Endometrium (tissue), 2 donors: ENCODE results near the gene RNF157.
"Not testable (repeated sequence)": the region's sequence is repeated elsewhere in the genome, so short reads cannot be mapped to it uniquely, and the experiment has no call there.

Experiments
- FAIRE-seq: peaks from 2 replicates; lab custom pipeline; 2012; peaks lifted over from hg19 to GRCh38; lab: Jason Lieb, UNC
- donor health status: control.
- donor health status: control.

The RNF157 gene

DNA sequence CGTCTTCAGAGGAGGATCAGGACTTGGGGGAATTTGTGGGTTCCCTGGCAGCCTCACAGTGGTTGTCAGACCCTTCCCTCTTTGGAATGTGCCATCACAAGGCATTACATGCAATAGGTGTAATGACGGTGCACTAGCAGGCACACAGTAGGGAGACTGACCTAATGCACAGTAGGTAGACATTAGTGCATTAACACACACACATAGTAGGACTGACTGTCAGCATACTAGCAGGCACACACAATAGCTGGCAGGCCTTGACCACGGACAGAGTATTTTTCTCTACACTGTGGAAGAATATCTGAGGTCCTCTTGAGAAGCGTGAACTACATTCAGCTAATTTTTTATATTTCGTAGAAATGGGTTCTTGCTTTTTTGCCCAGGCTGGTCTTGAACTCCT lies 14.0 kb upstream of the RNF157 start:
- FAIRE-seq = no peak

GRCh38 chr17:76253841-76254240 lies 13.5 kb upstream of the RNF157 start:
- no peak for FAIRE-seq

DNA sequence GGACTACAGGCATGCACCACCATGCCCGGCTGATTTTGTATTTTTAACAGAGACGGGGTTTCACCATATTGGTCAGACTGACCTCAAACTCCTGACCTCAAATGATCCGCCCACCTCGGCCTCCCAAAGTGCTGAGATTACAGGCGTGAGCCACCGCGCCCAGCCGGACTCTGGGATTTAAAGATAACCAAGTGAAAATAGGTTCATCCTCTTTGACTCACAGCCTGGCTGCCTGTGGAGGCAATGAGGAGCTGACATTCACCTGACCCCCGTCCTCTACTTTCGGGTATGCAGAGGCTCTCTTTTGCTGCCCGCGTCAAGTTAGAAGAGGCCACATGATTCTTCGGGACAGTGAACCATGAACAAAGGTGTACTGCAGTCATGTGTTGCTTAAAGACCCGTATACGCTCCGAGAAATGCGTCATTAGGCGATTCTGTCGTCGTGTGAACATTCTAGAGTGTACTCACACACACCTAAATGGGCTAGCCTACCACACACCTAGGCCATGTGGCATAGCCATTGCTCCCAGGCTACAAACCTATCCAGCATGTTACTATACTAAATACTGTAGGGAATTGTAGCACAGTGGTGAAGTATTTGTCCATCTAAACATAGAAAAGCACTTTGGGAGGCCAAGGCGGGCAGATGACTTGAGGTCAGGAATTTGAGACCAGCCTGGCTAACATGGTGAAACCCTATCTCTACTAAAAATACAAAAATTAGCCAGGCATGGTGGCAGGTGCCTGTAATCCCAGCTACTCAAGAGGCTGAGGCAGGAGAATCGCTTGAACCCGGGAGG lies 12.9 kb upstream of the RNF157 start:
- not testable (repeated sequence) for FAIRE-seq

DNA sequence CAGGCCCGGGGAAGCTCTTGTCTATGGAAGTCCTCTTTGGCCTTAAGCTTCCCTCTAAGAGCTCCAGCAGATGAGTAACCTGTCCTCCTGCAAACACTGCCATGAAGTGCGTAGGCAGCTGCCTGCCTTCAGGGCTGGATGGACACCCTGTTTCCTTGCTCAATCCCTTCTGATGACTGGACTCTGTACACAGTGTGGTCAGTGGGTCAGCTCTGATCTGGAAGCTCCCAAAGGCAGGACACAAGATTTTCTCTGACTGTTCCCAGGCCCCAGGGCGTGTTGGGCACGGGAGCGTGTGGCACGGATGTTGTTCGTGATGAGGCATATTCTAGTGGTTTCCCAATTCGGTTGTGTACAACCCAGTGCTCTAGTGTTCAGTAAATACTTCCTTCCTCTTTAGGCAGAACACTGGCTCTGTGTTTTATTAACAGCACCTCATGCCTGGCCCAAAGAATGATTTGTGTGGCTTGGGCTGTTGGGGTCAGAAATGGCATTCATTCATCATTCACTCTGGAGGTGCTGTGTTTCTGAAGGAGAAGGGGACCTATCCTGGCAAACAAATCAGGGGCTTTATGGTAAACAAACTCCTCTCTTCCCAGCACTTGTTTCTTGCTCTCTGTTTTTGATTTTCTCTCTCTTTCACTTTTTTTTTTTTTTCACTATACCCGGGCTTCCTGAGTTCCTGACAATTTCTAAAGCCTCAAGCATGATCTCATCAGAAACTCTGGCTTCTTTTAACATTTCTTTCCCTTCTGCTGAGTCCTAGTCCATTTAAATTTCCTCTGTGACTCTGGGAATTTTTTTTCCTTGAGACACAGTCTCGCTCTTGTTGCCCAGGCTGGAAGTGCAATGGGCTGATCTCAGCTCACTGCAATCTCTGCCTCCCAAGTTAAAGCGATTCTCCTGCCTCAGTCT lies 12.0 kb upstream of the RNF157 start:
- no peak for FAIRE-seq

DNA sequence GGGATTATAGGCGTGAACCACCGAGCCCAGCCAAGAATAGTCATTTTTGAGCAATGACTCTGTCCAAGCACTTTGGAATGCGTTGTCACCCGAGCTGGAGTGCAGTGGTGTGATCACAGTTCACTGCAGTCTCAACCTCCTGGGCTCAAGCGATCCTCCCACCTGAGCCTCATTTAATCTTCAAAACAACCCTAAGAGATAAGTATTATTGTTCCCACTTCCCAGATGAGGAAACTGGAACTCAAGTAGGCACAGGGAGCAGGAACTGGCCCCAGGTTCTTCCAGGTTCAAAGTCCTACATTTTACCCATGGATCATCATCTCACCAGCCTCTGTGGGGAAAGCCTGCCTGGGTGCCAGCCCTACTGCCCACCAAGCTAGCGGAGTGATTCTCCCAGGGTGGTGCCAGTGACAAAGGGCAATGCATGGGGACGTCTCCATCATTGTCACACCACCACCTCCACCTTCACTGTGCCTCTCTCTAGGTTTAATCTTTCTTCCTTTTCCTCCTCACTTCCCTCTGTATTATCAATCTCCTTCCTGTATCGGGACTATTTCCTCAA lies 11.3 kb upstream of the RNF157 start:
- FAIRE-seq = no peak

DNA sequence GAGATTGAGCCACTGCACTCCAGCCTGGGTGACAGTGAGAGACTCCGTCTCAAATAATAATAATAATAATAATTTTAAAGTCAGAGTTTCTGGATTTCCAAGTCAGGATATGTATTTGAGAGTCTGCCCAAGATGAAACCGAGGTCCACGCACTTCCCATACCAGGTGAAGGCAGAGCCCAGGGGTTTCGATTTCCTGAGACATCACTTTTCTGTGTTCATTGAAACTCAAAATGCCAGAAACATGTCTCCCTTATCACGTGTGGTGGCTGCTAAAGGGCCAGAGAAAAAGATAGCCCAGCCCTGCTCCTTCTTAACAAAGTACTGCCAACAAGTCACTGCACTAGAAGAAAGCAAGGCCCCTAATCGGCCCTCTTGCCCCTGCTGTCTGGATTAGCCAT lies 9.8 kb upstream of the RNF157 start:
- FAIRE-seq = no peak

GRCh38 chr17:76248013-76248782 lies 7.9 kb upstream of the RNF157 start:
- FAIRE-seq = no peak

DNA sequence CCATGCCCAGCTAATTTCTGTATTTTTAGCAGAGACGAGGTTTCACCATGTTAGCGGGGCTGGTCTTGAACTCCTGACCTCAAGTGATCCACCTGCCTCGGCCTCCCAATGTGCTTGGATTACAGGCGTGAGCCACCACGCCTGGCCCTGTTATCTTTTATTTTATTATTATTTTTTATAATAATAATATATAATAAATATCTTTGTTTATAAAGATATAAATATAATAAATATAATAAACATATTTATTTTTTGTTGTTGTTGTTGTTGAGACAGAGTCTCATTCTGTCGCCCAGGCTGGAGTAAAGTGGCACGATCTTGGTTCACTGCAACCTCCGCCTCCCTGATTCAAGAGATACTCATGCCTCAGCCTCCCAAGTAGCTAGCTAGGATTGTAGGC lies 7.0 kb upstream of the RNF157 start:
- FAIRE-seq = no peak

DNA sequence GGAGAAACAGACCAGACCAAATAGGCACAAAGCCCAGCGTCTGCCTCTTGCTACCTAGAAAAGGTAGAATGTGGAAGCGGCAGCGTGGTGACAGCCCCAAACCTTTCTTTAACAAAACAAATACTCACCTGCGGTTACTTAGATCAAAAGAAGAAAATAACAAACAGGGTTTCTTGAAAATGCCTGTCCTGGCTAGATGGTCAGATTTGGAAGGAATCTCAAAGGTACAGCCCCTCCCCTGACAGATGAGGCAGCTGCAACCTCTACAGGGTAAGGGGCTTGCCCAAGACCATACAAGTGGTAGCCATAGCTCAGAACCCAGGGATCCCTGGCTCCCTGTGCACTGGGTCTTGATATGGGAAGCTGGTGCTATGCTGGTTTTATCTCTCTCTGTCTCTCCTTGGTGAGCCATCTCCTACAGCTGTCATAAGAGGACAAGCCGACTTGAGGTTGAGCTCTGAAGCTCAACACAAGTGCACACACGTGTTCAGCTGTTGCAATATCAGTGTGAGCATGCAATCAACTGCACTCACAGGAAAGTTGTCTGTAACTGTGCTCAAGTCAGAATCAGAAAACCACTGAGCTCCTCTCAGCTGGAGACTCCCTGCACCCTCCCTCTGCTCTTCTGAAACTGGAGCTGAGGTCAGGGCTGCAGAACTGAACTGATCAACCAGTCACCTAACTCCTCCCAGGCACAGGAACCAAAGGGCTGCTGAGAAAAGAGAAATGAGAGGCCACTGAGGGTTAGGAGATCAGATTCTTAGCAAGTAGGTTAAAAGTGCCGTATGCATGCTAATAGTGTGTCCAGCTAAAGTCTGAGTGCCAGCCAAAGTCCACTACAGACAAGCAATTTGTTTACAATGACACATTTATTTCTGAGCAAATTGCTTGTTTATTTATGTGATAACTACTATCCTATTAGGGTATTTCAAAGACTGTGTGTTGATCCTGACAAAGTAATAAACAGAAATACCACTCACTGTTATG lies 6.1 kb upstream of the RNF157 start:
- no peak for FAIRE-seq

GRCh38 chr17:76244721-76245120 lies 4.4 kb upstream of the RNF157 start:
- FAIRE-seq = not testable (repeated sequence)

DNA sequence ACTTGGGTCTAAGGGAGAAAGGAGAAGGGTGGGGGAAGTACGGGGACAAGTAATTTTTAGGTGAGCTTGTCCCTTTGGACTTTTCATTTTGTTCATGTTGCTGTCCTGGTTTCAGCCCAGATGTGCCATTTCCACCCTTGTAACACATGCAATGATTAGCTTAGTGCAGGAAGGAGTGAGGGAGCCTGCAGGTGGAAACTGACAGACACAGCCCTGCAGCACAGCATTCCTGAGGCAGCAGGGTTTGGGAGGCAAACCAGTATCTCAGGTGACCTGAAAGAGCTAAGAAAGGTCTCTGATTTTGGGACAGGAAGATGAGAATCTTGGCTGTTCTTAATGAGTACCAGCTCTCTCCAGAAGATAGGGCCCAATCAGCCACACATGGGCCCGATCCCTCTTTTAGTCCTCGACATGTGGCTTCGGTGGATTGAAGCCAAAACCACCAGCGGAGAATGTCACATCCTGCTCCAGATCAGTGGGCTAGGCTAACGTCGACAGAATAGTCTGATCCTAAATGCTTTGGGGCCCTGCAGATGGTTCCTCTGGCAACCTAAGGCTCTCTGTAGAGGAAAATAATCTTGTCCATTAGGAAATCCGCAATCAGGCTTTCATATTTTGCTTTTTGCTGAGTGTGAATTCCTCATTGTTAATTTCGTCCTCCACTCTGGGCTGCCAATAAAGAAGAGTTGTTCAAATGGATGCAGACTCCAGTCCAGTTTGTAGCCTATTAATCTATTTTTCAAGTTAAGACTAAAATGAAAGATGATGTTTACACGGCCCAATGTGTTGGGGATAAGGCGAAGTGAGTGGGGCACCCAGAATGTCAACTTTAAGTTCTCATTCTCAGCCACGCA lies 3.8 kb upstream of the RNF157 start:
- no peak for FAIRE-seq

DNA sequence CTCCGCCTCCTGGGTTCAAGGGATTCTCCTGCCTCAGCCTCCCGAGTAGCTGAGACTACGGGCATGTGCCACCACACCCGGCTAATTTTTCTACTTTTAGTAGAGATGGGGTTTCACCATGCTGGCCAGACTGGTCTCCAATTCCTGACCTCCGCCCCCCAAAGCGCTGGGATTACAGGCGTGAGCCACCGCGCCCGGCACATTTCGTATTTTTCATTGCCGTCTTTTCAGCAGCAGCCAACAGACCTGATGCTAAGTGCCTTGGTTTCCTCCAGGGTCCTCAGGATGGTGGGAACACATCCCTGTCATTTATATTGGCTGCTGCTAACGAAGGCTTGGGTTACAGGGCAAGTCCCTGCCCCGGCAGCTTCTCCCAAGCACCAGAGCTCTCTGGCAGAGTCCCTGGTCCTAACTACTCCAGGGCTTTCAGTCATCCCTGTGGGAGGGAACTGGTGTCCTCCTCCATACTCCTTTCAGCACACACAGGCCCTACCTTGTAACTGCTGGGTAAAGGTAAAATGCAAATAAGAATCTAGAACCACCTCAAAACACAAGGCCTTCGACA lies 1.5 kb upstream of the RNF157 start:
- FAIRE-seq = no peak

DNA sequence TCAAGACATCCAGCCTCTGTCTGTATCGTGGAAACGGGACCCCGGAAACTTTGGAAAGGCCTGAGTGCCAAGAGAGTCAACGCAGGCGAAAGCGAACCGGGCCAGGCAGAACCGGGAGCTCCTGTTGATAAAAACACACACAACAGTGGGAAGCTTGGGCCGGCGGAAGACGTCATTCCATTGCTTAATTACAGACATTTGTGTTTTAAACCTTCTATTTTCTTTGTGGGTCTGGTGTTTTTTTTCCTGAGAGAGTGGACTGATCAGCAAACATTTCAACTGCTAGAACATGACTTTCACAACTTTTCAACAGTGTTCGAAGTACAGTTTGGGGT lies 878 bp upstream of the RNF157 start:
- no peak for FAIRE-seq

DNA sequence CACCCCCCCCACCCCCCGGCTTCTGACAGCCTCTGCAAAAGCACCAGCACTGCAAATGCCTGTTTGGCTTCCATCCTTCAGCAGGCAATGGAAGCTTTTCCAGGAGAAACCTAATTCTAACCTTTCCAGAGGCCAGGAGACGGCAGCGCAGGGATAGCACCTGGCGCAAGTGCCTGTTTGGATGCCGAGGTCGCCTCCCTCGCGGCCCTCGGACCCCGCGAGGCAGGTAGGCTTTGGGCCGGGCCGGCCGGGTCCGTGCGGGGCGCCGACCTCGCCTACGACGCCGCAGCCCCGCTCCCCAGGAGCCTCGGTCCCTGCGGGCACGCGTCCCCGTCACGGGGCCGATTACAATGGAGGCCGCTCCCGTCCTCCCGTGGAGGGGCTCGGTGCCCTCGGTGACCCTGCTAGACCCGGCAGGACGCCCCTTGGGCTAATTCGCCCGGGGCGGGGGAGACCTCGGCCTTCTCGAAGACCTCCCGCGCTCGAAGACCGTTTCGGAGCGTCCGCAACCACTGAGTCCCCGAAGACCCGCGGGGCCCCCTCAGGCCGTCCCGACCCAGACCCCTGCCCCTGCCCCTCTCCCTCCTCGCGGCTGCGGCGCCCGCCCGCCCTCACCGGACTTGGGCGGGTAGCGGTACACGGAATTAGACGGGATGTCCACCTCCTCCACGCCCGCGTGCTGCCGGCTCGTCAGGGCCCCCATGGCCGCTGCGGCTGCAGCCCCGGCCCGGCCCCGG lies 587 bp downstream of the RNF157 start:
- no peak for FAIRE-seq

GRCh38 chr17:76238847-76239537 lies 1.3 kb downstream of the RNF157 start:
- no peak for FAIRE-seq

- FAIRE-seq = no peak
Measured at GRCh38 chr17:76237859-76238313, 2.4 kb downstream of the RNF157 start.

- no peak for FAIRE-seq
Measured at GRCh38 chr17:76236603-76237002, 3.7 kb downstream of the RNF157 start.

DNA sequence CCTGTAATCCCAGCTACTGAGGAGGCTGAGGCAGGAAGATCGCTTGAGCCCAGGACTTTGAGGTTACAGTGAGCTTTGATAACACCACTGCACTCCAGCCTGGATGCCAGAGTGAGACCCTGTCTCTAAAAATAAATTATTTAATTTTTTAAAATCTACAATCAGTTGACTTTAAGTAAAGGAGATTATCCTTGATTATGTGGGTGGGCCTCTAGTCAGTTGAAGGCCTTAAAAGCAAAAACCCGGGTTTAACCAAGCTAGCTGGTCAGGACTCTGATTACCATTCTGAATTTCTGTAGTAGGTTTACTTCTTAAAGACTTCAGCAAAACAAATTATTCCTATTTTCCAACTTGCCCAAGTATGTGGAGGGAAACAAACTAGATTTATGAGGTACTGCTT lies 4.4 kb downstream of the RNF157 start:
- FAIRE-seq = no peak

- FAIRE-seq = no peak
Measured at GRCh38 chr17:76234354-76234679, 6.0 kb downstream of the RNF157 start.
